Activated CD4-positive, CD25-positive, alpha-beta regulatory T cell treated with anti-CD3 and anti-CD28 coated beads, Interleukin-2, amount 50 U/mL, for 16 hours (primary cell): ENCODE results near the gene URM1.
"Not testable (repeated sequence)": the region's sequence is repeated elsewhere in the genome, so short reads cannot be mapped to it uniquely, and the experiment has no call there.

Experiments
- DNase-seq: peaks from one replicate; pipeline ENCODE4 v3.0.0-alpha.2; 2020; ENCODE audit warnings: low read depth, low spot score

Gene URM1

GRCh38 chr9:128370752-128371629, at the start of gene URM1:
Gene URM1, plus strand, starts transcription at chr9:128371374. Its CDS starts 7 bp downstream, at chr9:128371381.
- DNase-seq: peak; percentile 98

DNA sequence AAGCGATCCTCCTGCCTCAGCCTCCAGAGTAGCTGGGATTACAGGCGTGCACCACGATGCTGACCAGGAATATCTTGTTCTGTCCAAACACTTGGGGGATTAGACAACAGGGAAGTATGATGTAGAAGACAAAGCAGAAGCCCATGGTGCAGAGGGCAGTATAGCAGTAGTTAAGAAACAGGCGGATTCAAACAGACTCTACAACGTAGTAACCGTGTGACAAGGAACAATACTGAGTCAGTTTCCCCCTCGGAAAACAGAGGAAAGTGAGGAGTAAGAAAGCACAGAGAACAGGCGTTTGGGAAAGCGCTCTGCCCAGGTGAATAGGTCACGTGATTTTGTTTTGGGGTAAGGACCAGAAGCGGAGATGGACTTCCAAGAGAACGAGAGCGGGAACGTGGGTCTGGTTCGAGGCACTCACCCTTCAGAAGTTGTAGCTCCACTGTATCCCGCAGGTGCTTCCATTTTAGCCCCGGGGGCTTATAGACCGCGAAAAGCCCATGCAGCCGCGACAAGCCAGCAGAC, 49.2 kb upstream of the URM1 start:
- DNase-seq: no peak

DNA sequence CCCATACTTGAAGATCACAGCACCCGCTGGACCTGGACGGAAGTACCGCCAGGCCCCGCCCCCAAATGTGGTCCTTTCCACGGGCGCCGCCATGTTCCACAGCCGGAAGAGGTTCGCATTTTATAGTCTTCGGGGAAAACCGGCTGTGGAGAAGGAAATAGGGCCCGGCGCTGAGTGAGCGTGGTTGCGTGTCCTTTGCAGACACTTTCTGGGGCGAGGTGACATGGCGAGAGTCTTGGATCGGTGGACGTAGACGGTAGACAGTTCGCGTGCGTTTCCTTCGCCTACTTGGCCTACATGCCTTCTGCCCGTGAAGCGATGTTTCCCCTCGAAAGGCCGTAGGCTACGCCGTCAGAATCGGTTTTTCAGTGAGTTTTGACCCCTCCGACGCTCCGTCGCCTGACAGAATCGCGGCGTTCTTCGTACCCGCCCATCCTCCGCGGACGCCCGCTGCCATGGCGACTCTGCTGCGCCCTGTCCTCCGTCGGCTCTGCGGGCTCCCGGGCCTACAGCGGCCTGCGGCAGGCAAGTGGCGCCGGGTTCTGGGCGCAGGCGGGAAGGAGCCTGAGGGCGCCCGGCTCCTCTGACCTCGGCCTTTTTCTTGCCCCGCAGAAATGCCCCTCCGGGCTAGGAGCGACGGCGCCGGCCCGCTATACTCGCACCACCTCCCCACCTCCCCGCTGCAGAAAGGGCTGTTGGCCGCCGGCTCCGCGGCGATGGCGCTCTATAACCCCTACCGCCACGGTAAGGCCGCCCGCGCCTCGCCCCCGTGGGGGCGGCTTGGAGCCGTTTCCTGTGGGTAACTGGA, 48.6 kb upstream of the URM1 start, which contains the start of the genes COQ4 and TRUB2:
COQ4 (plus strand) TSS at position 436 of the 808 bp plus-strand sequence; CDS start at position 456, 20 bp downstream.
TRUB2 (minus strand) TSS at position 44 of the 808 bp plus-strand sequence; CDS start at position 5, 39 bp downstream.
- peak; percentile 87 for DNase-seq

GRCh38 chr9:128323212-128323730, 47.9 kb upstream of the URM1 start:
- no peak for DNase-seq

- DNase-seq: no peak
These were observed 47.4 kb upstream of the URM1 start for GRCh38 chr9:128323791-128324190.

- DNase-seq: no peak
These were observed 46.8 kb upstream of the URM1 start for GRCh38 chr9:128324401-128324800.

DNA sequence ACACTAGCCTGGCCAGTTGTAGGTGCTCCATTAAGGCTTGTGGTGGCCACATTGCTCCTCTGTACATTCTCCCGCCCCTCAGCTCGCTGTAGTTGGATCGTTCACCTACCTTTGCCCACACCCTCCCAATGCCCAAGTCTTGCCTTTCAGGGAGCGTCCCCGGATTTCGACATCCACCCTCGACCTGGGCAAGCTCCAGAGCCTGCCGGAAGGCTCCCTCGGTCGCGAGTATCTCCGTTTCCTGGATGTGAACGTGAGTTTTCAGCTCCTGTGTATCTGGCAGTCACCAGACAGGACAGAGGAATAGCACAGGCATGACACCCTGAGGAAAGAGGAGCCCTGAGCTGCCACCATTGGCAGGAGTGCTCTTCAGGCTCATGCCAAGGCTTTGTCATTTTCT, 45.5 kb upstream of the URM1 start:
- DNase-seq: no peak

GRCh38 chr9:128333451-128333869, 37.7 kb upstream of the URM1 start:
- DNase-seq: no peak

DNA sequence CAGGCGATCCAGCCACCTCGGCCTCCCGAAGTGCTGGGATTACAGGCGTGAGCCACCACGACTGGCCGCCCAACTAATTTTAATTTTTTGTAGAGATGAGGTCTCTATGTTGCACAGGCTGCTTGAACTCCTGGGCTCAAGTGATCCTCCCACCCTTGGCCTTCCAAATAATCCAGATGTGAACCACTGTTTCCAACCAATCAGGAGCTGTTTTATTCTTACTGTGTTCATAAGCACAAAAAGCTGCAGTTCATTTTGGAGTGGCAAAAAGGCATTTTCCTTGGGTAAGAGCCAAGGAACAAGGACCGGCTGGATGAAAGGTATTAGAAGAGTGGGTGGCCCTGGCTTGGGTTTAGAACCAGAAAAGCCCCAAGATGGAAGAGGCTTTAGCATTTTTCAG, 36.0 kb upstream of the URM1 start:
- no peak for DNase-seq

GRCh38 chr9:128335914-128336313, 35.3 kb upstream of the URM1 start:
- no peak for DNase-seq

DNA sequence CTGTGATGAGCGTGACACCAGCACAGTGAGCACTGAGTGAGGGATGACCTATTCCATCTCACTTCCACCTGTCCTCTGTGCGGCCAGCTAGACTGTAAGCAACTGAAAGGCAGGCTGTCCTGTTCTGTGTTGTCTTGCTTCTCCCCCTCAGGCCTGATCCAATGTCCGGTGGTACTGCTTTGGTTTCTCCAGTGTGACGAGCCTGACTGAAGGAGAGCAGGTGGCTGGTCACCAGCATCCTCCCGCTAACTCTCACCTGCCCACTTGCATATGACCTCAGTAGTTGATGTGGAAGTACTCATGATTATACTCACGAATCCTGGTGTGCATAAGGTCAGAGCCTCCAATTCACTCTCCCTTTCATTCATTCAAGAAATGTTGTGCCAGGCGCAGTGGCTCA, 33.2 kb upstream of the URM1 start:
- no peak for DNase-seq

DNA sequence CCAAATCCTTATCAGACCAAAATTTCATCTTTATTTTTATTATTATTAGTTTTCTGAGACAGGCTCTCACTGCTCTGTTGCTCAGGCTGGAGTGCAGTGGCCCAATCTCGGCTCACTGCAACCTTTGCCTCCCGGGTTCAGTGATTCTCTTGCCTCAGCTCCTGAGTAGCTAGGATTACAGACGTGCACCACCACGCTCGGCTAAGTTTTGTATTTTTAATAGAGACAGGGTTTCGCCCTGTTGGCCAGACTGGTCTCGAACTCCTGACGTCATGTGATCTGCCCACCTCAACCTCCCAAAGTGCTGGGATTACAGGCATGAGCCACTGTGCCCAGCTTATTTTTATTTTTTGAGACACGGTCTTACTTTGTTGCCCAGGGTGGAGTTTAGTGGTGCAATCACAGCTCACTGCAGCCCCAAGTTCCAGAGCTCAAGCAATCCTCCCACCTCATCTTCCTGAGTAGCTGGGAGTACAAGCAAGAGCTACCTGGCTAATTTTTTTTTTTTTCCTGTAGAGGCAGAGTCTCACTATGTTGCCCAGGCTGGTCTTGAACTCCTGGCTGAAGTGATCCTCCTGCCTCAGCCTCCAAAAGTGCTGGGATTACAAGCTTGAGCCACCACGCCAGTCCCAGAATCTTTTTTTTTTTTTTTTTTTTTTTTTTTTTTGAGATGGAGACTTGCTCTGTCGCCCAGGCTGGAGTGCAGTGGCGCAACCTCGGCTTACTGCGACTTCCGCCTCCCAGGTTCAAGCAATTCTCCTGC, 32.1 kb upstream of the URM1 start:
- not testable (repeated sequence) for DNase-seq

DNA sequence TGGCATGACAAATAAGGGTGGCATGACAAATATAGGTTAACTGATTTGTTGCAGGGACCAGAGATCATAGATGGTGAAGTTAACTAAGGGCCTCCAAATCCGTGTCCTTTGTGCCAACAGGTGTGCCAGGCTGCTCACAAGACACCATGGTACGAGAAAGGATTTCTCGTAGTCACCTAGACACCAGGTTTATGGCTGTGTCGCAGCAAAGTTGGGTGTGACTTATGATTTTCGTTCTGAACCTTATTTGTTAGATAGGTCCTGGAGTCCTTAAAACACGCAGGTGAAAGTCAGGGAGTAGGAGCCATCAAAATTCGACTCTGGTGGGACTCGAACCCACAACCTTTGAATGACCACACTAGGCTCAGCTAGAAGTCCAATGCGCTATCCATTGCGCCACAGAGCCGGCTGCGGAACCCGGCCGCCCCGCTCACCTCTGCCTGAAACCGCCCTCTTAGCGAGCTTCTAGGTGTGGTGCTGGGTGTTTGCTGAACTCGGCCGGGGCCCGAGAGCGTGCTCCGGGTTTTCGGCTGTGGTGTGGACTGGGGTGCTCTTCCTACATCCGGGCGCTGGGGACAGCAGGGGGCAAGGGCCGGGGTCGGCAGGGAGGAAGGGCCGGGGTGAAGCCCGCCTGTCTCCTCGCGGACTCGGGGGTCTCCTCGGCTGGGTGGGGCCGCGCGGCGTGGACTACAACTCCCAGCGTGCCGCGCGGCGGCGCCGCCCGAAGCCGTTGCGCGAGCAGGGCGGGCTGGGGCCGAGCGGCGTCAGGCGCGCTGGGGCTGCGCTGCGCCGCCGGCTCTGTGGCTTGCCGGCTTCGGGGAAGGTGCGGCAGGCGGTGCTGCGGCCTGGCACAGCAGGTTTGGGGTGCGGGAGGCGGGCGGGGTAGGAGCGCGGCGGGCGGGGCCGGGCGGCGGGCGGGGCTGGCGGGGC, 31.1 kb upstream of the URM1 start, which contains the start of gene SLC27A4:
SLC27A4 (plus strand) TSS at position 767 of the 930 bp plus-strand sequence. CDS start 2,606 bp downstream, outside the sequence.
- peak; percentile 69 for DNase-seq

GRCh38 chr9:128340691-128341434, 30.3 kb upstream of the URM1 start:
- no peak for DNase-seq

- peak; percentile 36 for DNase-seq
These were observed 29.7 kb upstream of the URM1 start for GRCh38 chr9:128341435-128341849.

- DNase-seq: no peak
These were observed 28.0 kb upstream of the URM1 start for GRCh38 chr9:128342971-128343680.

- no peak for DNase-seq
These were observed 27.3 kb upstream of the URM1 start for GRCh38 chr9:128343855-128344254.

DNA sequence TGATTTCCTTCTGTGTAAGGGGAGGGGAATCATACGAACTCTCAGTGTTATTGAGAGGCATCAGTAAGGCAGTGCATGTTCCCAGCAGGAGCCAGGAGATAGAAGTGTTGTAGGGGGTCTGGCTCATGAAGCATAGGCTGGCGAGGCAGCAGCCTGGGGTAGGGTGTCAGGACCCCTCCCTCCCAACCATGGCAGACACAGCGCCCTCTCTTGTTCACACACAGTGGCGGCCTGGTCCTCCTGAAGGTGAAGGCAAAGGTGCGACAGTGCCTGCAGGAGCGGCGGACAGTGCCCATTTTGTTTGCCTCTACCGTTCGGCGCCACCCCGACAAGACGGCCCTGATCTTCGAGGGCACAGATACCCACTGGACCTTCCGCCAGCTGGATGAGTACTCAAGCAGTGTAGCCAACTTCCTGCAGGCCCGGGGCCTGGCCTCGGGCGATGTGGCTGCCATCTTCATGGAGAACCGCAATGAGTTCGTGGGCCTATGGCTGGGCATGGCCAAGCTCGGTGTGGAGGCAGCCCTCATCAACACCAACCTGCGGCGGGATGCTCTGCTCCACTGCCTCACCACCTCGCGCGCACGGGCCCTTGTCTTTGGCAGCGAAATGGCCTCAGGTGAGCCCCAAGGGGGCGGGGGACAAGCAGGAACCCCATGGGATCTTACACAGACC, 26.1 kb upstream of the URM1 start:
- no peak for DNase-seq
